G401 (cell line): Measurements from ENCODE around the gene ARHGAP10. TPM values are rescaled to one million over a fixed set of nuclear protein-coding genes. Genes with fewer than 3 reads are reported as not detected.
A peak's percentile ranks its signal among the peaks of the same experiment; 100 is the strongest.

Experiments used
- DNase-seq: peaks from one replicate; pipeline ENCODE4 v3.0.0-alpha.2; 2015; ENCODE audit warnings: low spot score
- in situ Hi-C: cut with HindIII; loops from 2 replicates; pipeline ENCODE4 v1.10.0; 2016; ENCODE audit warnings: low sequenced_read_pairs, mixed read lengths
- total RNA-seq: library from RNA; depleted of rRNA; stranded (reverse); fragments of >200 nt; shearing (Covaris generic); gene quantifications from 2 replicates; pipeline ENCODE4 v1.2.3, GENCODE V29; 2014

The ARHGAP10 gene
- total RNA-seq, 1 experiment from 2014 or later, result 3.7 TPM

DNA sequence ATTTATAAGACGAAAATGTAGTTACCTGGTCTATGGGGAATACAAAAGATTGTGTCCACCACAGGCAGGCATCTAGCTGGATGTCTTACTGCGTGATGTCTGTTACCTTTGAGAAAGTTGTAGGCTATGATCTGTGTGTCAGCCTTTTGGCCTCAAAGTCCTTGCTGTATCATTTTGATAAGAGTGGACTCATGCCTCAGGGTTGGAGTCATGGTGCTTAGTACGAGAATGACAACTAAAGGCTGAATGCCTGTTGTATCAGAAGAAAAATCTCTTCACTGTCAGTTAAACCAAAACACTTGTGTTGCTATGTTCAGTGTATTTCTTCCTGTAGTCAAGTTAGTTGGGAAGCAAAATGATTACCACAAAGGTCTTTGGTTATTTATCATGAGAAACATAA is 226.2 kb downstream of the ARHGAP10 start:
- in situ Hi-C loops, result no loop called here
- DNase-seq, result no peak

- peak; percentile 76 for DNase-seq
- in situ Hi-C loops, result no loop called here
Measured at GRCh38 chr4:147958489-147959065, 226.7 kb downstream of the ARHGAP10 start.

DNA sequence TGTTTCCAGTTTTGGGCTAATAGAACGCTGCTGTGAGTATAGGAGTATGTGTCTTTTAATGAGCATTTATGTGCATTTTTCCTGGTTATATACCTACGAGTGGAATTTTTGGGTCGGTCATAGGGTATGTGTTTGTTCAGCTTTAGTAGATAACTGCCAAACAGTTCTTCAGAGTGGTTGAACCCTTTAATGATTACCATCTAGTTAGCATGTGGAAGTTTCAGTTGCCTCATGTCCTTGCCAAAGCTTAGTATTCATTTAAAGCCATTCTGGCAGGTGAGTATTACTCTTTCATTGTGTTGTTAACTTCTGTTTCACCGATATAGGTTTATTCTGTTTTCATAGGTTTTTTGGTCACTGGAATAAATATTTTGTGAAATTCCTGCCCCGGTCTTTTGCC is 229.1 kb downstream of the ARHGAP10 start:
- in situ Hi-C loops, result no loop called here
- DNase-seq, result no peak

- DNase-seq, result no peak
- in situ Hi-C loops, result no loop called here
Measured at GRCh38 chr4:147963839-147964238, 232.0 kb downstream of the ARHGAP10 start.

DNA sequence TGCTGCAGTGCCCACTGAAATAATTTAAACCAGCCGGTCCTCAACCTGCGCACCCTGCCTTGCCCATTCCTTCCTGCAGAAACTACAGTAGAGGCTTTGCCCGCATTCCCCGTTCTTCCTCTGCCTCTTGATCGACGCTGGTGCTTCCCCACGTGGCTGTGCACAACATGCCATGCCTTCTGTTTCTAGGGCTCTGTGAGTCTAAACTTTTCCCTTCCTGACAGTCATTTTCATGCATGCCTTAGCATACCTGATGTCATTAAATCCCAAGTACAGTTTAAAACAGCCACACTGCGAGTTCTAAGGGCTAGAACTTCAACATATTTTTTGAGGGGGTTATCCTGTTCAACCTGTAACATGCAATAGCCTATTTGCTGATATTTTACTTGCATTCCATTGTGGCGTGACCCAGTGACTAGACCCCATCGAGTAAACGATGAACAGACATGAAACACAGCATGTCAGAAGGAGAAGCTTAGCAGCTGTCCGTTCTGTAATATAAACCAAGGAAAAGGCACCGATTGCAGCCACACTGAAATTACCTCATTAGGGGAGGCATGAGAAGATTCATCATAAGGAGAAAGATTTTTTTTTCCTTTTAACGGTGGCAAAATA is 232.5 kb downstream of the ARHGAP10 start:
- no peak for DNase-seq
- in situ Hi-C loops, result no loop called here

- in situ Hi-C loops, result no loop called here
- no peak for DNase-seq
Measured at GRCh38 chr4:147965056-147965455, 233.2 kb downstream of the ARHGAP10 start.

DNA sequence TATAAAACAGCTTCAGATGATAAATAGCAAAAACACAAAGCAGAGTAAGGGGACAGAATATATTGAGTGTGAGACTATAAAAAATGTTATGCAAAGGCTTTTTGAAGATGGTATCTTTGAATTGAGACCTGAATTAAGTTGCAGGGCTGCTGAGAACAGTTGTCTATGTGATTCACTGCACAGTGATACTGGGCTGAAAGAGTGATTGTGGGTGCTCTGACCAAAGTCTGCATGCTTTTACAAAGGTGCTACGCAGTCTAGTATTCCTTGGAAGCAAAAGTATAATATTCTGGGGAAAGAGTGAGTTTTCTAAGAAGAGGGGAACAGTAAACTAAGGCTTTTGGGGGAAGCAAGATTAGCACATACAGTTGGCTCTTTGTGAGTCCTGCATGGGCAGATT is 234.0 kb downstream of the ARHGAP10 start:
- in situ Hi-C loops, result no loop called here
- no peak for DNase-seq

DNA sequence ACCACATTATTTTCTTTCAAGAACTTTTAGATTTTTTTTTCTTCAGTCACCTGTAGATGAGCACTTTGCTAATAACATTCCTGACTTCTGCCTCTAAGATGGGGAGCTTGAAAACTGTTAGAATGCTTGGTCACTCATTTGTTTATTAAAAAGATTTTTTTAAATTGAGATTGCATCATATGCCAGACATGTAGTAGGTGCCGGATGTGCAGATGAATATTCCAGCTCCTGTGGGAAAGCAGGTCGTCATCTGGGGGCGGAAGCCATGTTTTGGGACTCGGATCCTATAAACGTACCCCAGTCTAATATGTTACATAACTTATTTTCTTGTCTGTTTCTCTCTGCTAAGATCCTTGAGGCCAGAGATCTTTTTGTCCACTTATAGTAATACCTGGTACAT is 236.8 kb downstream of the ARHGAP10 start:
- in situ Hi-C loops, result no loop called here
- DNase-seq, result no peak

- in situ Hi-C loops, result no loop called here
- DNase-seq, result no peak
Measured at GRCh38 chr4:147969573-147970385, 237.9 kb downstream of the ARHGAP10 start.

DNA sequence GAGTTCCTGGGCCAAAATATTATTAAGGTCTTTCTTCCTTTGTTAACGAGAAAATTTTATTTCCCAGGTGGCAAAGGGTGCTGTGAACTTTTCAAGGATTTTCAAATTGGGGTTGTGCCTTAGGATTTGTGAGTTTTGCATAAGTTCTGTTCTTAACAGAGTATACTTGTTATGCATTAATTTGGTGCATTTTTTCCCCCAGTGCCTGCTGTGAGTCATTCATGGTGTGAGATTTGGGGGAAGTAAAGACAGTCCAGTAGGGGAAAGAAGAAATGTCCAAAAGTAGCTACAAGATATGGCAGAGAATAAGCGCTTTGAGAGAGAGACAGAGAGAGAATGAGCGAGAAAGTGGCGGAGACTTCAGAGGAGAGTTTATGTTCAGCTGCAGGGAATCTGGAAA is 239.2 kb downstream of the ARHGAP10 start:
- in situ Hi-C loops, result no loop called here
- no peak for DNase-seq

- DNase-seq, result no peak
- in situ Hi-C loops, result no loop called here
Measured at GRCh38 chr4:147975325-147975724, 243.4 kb downstream of the ARHGAP10 start.

DNA sequence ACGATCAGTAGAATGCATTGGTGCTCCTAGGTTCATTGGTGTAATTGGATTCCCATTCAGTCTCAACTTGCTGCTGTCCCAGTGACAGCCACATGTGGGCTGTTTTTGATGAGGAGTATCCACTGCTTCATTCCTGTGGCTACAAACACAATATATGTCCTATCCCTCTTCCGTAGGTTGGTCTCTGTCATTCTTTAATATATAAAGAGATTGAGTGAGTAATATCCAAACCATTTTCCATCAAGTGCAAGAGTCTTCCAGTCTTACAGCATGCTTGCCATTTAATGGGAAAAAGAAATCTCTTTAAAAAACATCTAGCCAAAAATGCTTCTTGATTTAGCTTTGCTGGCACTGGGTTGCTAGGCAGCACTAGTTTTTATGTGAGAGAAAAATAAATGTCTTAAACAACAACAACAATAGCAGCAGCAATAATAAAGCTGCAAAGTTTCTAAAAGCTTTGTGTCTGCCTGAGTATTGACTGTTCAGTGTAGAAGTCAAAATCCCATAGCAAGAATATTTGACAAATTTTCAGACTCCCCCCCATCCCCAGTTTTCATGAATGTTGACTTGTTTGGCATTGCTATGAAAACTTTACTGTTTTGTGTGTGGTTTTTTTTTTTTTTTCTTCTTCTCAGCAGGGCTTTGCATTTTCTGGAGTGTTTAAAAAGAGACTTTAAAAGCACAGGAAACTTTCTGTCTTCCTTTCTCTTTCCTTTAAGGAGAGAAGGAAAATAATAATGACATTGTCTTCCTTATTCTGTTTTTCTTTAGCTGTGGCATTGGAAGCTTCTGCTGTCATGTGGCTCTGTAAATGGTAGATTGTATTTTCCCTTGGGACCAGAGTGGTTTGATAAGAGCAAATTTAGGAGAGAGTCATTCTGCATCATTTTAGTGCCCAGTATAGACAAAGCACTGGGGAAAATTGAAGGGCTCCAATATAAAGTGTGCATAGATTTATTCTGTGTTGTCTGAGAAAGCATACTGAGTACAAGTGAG is 244.3 kb downstream of the ARHGAP10 start:
- in situ Hi-C loops, result no loop called here
- no peak for DNase-seq

DNA sequence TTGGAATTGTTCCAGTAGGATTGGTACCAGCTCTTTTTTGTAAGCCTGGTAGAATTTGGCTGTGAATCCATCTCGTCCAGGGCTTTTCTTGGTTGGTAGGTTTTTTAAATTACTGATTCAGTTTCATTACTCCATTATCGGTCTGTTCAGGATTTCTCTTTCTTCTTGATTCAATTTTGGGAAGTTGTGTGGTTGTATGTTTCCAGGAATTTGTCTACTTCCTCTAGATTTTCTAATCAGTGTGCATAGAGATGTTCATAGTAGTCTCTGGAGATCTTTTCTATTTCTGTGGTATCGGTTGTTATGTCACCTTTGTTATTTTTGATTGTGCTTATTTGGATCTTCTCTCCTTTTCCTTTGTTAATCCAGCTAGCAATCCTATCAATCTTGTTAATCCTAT is 248.7 kb downstream of the ARHGAP10 start:
- in situ Hi-C loops, result no loop called here
- no peak for DNase-seq

DNA sequence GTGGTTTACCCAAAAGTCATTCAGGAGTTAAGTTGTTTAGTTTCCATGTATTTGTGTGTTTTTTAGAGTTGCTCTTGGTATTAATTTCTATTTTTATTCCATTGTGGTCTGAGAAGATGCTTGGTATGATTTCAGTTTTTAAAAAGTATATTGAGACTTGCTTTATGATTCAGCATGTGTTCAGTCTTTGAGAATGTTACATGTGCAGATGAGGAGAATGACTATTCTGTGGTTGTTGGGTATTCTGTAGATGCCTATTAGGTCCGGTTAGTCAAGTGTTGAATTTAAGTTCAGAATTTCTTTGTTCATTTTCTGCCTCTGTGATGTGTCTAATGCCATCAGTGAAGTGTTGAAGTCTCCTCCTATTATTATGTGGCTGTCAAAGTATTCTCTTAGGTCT is 249.4 kb downstream of the ARHGAP10 start:
- DNase-seq, result no peak
- in situ Hi-C loops, result no loop called here

DNA sequence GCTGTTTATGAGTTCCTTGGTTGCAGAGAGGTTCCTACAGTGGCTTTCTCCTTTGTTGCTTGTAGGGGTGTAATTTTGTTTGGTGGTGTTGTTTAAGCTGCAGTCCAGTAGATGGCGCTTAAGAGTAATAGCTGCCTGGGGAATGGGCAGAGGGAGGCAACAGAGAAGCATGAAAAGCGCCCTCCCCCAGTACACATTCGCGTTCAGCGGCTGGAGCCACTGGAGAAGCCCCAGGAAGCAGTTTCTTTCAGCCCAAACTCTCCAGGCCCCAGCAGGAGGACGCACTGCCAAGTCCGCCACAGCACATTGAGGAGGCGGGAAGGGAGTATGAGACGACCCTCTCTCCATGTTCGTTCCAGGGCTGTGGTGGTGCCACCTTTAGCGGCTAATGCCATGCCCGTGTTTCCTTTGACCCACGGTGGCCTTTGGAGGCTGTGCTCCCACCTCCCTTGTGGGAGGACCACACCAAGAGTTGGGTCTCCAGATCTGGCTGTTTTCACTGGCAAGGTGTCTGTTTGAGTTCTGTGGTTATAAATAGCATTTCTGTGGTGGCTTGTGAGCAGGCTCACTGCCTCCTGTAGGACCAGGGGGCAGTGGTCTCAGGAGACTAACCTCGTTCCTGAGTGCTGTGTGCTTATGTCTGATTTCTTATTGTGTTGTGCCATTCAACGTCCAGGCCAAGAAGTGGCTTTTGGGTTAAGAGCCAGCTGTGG is 252.3 kb downstream of the ARHGAP10 start:
- in situ Hi-C loops, result no loop called here
- peak; percentile 47 for DNase-seq

DNA sequence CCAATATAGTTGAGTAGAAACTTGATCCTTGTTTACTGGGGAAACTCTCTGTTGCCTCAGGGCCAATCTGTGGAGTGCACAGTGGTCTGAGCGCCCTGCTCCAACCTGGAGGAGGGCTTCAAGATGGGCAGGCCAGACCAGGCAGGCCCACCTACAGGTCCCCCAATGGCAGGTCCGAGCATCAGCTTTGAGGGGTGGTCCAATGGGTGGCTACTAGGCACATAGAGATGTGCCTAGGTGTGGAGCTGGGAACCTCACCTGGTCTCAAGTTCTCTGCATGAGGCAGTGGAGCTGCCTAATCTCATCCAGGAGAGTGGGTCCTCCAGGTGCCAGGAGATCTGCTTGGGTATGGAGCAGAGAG is 252.9 kb downstream of the ARHGAP10 start:
- in situ Hi-C loops, result no loop called here
- no peak for DNase-seq

- in situ Hi-C loops, result no loop called here
- peak; percentile 83 for DNase-seq
Measured at GRCh38 chr4:147985376-147985775, 253.5 kb downstream of the ARHGAP10 start.

- in situ Hi-C loops, result no loop called here
- DNase-seq, result no peak
Measured at GRCh38 chr4:147987252-147987651, 255.4 kb downstream of the ARHGAP10 start.
